Measurements from ENCODE around the gene MACF1.
"Not testable (repeated sequence)": the region's sequence is repeated elsewhere in the genome, so short reads cannot be mapped to it uniquely, and the experiment has no call there.

The MACF1 gene

GRCh38 chr1:39499668-39500067, 295.2 kb downstream of the MACF1 start:
- DNase-seq = no peak

- no peak for DNase-seq
These were observed 296.4 kb downstream of the MACF1 start for GRCh38 chr1:39500862-39501389.

GRCh38 chr1:39501666-39502065, 297.2 kb downstream of the MACF1 start:
- DNase-seq = no peak

GRCh38 chr1:39504436-39504835, 299.9 kb downstream of the MACF1 start:
- not testable (repeated sequence) for DNase-seq

- no peak for DNase-seq
These were observed 300.8 kb downstream of the MACF1 start for GRCh38 chr1:39505289-39505688.

GRCh38 chr1:39507230-39507928, 302.9 kb downstream of the MACF1 start:
- no peak for DNase-seq

GRCh38 chr1:39508266-39508665, 303.8 kb downstream of the MACF1 start:
- no peak for DNase-seq

- DNase-seq = no peak
These were observed 304.4 kb downstream of the MACF1 start for GRCh38 chr1:39508857-39509305.

GRCh38 chr1:39509360-39510009, 305.0 kb downstream of the MACF1 start:
- DNase-seq = no peak

- not testable (repeated sequence) for DNase-seq
These were observed 306.2 kb downstream of the MACF1 start for GRCh38 chr1:39510570-39511186.

- not testable (repeated sequence) for DNase-seq
These were observed 307.0 kb downstream of the MACF1 start for GRCh38 chr1:39511477-39511876.

- DNase-seq = not testable (repeated sequence)
These were observed 307.8 kb downstream of the MACF1 start for GRCh38 chr1:39512234-39512847.

- DNase-seq = not testable (repeated sequence)
These were observed 310.2 kb downstream of the MACF1 start for GRCh38 chr1:39514710-39515124.

GRCh38 chr1:39515131-39516086, 310.9 kb downstream of the MACF1 start:
- peak; percentile 58 for DNase-seq

- not testable (repeated sequence) for DNase-seq
These were observed 312.3 kb downstream of the MACF1 start for GRCh38 chr1:39516841-39517240.

GRCh38 chr1:39517936-39518335, 313.4 kb downstream of the MACF1 start:
- DNase-seq = not testable (repeated sequence)

GRCh38 chr1:39519376-39519775, 314.9 kb downstream of the MACF1 start:
- DNase-seq = peak; percentile 14

GRCh38 chr1:39522221-39522620, 317.7 kb downstream of the MACF1 start:
- not testable (repeated sequence) for DNase-seq

GRCh38 chr1:39522661-39523567, 318.4 kb downstream of the MACF1 start:
- DNase-seq = peak; percentile 49

- no peak for DNase-seq
These were observed 319.7 kb downstream of the MACF1 start for GRCh38 chr1:39524171-39524570.
